GM12878 (cell line): ENCODE data around the gene WIPF2. TPM values are rescaled to one million over a fixed set of nuclear protein-coding genes. Genes with fewer than 3 reads are reported as not detected.

ENCODE experiments used
- ATAC-seq: fragments of 200-7000 bp; cut with Tn5 transposase; 3 replicates; pipeline ENCODE4 v1.9.1; 2020; ENCODE audit warnings: mild to moderate bottlenecking, moderate library complexity
- BruUV-seq: library from RNA; stranded (reverse); fragments of 400-500 nt; replicated peaks from 2 replicates; lab custom pipeline; 2021; lab: Mats Ljungman, UMichigan
- CTCF ChIA-PET: fragments of 300-600 bp; sonication (Branson Sonifier 250); formaldehyde crosslinking; extraction: SDS; loops from one replicate; lab custom pipeline; 2021; ENCODE audit warnings: inconsistent platforms; lab: Yijun Ruan, JAX
- POLR2A ChIA-PET: fragments of 350-600 bp; formaldehyde crosslinking; extraction: SDS; loops from one replicate; lab custom pipeline; 2021; ENCODE audit warnings: inconsistent platforms; lab: Charles Lee
- RAD21 ChIA-PET: fragments of 300-600 bp; sonication (Branson Sonifier 250); formaldehyde crosslinking; loops from one replicate; lab custom pipeline; 2023; ENCODE audit warnings: antibody characterized with exemption; ENCODE audit not compliant: unreplicated experiment; lab: Charles Lee
- SMC1A ChIA-PET: fragments of 300-600 bp; sonication (Branson Sonifier 250); formaldehyde crosslinking; loops from one replicate; lab custom pipeline; 2023; ENCODE audit not compliant: unreplicated experiment, uncharacterized antibody; lab: Charles Lee
- DNase-seq: peaks from one replicate; pipeline ENCODE4 v3.0.0-alpha.2; 2011; ENCODE audit warnings: low read depth, low spot score
- FAIRE-seq: peaks from 3 replicates; lab custom pipeline; 2011; peaks lifted over from hg19 to GRCh38; lab: Jason Lieb, UNC
- H2AFZ ChIP-seq: 2 replicates; pipeline ENCODE4 v1.6.0; 2011; ENCODE audit warnings: low read depth, low read length, control low read depth; ENCODE audit not compliant: control insufficient read depth
- H3K27ac ChIP-seq: 2 replicates; pipeline ENCODE4 v1.5.1; 2011; ENCODE audit warnings: control low read depth; ENCODE audit not compliant: control insufficient read depth, insufficient read depth
- H3K27me3 ChIP-seq, 2 experiments: replicated peaks in 1 of 2; 2 replicates each; pipeline versions ENCODE4 v1.6.0 to v1.6.1; 2011; ENCODE audit warnings: low read length in 1 of 2; ENCODE audit not compliant: control insufficient read depth in 2 of 2, insufficient read depth in 2 of 2
- H3K36me3 ChIP-seq, 2 experiments: 2 replicates each; pipeline ENCODE4 v1.5.1; 2011; ENCODE audit warnings: low read length in 1 of 2; ENCODE audit not compliant: control insufficient read depth in 2 of 2, insufficient read depth in 2 of 2
- H3K4me1 ChIP-seq: 2 replicates; pipeline ENCODE4 v1.6.1; 2011; ENCODE audit warnings: mild to moderate bottlenecking, low read length, moderate library complexity, mixed read lengths; ENCODE audit not compliant: control insufficient read depth, insufficient read depth
- H3K4me2 ChIP-seq: 2 replicates; pipeline ENCODE4 v1.6.0; 2011; ENCODE audit warnings: control low read depth; ENCODE audit not compliant: control insufficient read depth, insufficient read depth
- H3K4me3 ChIP-seq: fragments of 200-600 bp; sonication (generic); 2 replicates; pipeline ENCODE4 v1.5.1; 2016
- H3K79me2 ChIP-seq: 2 replicates; pipeline ENCODE4 v1.6.0; 2011; ENCODE audit warnings: low read length; ENCODE audit not compliant: control insufficient read depth, insufficient read depth
- H3K9ac ChIP-seq: 2 replicates; pipeline ENCODE4 v1.8.0; 2011; ENCODE audit warnings: low read length, control low read depth, mixed read lengths; ENCODE audit not compliant: control insufficient read depth, insufficient read depth
- H3K9me3 ChIP-seq: replicated peaks from 3 replicates; pipeline ENCODE4 v1.5.1; 2011; ENCODE audit warnings: mild to moderate bottlenecking, low read length; ENCODE audit not compliant: control insufficient read depth, insufficient read depth
- H4K20me1 ChIP-seq: 2 replicates; pipeline ENCODE4 v1.6.0; 2011; ENCODE audit not compliant: control insufficient read depth, insufficient read depth
- CHD4 ChIP-seq: fragments of 200-600 bp; sonication (generic); IDR thresholded peaks from 2 replicates; pipeline ENCODE4 v1.6.1; 2016; ENCODE audit warnings: mild to moderate bottlenecking
- IRF4 ChIP-seq: IDR thresholded peaks from 2 replicates; pipeline ENCODE4 v1.6.1; 2011; ENCODE audit warnings: low read depth, low read length
- SRF ChIP-seq, 2 experiments: IDR thresholded peaks; 2 replicates each; pipeline ENCODE4 v1.6.1; 2011; ENCODE audit warnings: low read depth in 2 of 2, low read length in 2 of 2, mild to moderate bottlenecking in 1 of 2, moderate library complexity in 1 of 2
- SUZ12 ChIP-seq: fragments of 200-600 bp; sonication (generic); IDR thresholded peaks from one replicate; pipeline ENCODE4 v1.6.1; 2018; ENCODE audit warnings: antibody characterized with exemption, mild to moderate bottlenecking; ENCODE audit not compliant: unreplicated experiment
- TCF12 ChIP-seq: IDR thresholded peaks from 2 replicates; pipeline ENCODE4 v1.6.1; 2011; ENCODE audit warnings: low read depth, mild to moderate bottlenecking, low read length
- ZBTB11 ChIP-seq: fragments of 450-650 bp; formaldehyde crosslinking; IDR thresholded peaks from 2 replicates; pipeline ENCODE4 v1.5.0; 2022; ENCODE audit warnings: mild to moderate bottlenecking, missing genetic modification characterization
- ZBTB4 ChIP-seq: fragments of 450-650 bp; formaldehyde crosslinking; IDR thresholded peaks from 2 replicates; pipeline ENCODE4 v1.4.0; 2022; ENCODE audit warnings: mild to moderate bottlenecking, moderate library complexity
- ZBTB40 ChIP-seq: fragments of 450-650 bp; IDR thresholded peaks from 2 replicates; pipeline ENCODE4 v1.6.1; 2016; ENCODE audit warnings: mild to moderate bottlenecking, moderate library complexity, borderline replicate concordance
- ZNF274 ChIP-seq: IDR thresholded peaks from one replicate; pipeline ENCODE4 v1.8.0; 2011; ENCODE audit not compliant: insufficient read length, insufficient read depth
- WGBS: methylation state at CpG from one replicate; pipeline ENCODE4 v1.1.6; 2016; ENCODE audit warnings: low lambda C conversion rate; ENCODE audit not compliant: insufficient replicate concordance, insufficient coverage; ENCODE audit errors: missing lambda C conversion rate; 5-methylcytosine and 5-hydroxymethylcytosine counted together
- in situ Hi-C: fragments of 300-500 bp; cut with MboI; formaldehyde crosslinking; loops from 9 replicates; pipeline ENCODE4 v1.14.3; 2018; ENCODE audit warnings: mixed read lengths
- intact Hi-C: fragments of 100-400 bp; cut with micrococcal nuclease; formaldehyde crosslinking; loops from one replicate; pipeline ENCODE4 v1.14.2; 2022; ENCODE audit not compliant: unreplicated experiment
- polyA plus RNA-seq, 11 experiments: library from polyadenylated mRNA; depleted of rRNA in 4 of 11; unstranded in 6 of 11; stranded (reverse) in 5 of 11; fragments of >200 nt; fragmentation: Nextera tagmentation in 4 of 11; fragmentation: Illumina TruSeq in 1 of 11; extraction: Ambion mirVana in 4 of 11; extraction: Trizol in 1 of 11; gene quantifications; 1 replicate in 1 of 11; 2 replicates in 10 of 11; pipeline versions ENCODE4 v1.2.1 to v1.2.3, GENCODE V29; 2011 to 2016; ENCODE audit warnings: inconsistent platforms in 2 of 11, missing spikeins in 2 of 11, low read depth in 1 of 11
- total RNA-seq, 4 experiments: library from RNA; depleted of rRNA in 3 of 4; stranded (reverse); fragments of >200 nt in 3 of 4; fragmentation: Illumina TruSeq in 1 of 4; extraction: Trizol in 1 of 4; gene quantifications; 2 replicates each; pipeline versions ENCODE4 v1.2.1 to v1.2.3, GENCODE V29; 2013 to 2021

Gene WIPF2
- total and polyA plus RNA-seq, 10 of the 15 experiments (the other 5 are each of a cell fraction or from before 2014, with no cell fraction given) = 4.2 to 20.8 (median 7.1) TPM

- no peak for TF ChIP-seq ZBTB11 (CRISPR knock-in tag)
Observed at GRCh38 chr17:40191237-40192208, 27.6 kb upstream of the WIPF2 start (continued).

GRCh38 chr17:40192961-40193360 lies 26.1 kb upstream of the WIPF2 start:
- no peak overlapping the region for H3K27ac ChIP-seq
- ChIA-PET SMC1A (interaction anchor here (1.0 to 5.9 kb wide), 6 partner anchors 9 to 139 kb away, joined by 3 to 94 read pairs (median 6); partner anchors contain the start of gene MED24), RAD21 (interaction anchor here (1.9 to 8.0 kb wide), 3 partner anchors 25 to 80 kb away, joined by 5 to 99 read pairs (median 20); no protein-coding TSS in a partner anchor), CTCF (interaction anchor here (0.9 to 6.7 kb wide), 12 partner anchors 10 to 339 kb away, joined by 3 to 138 read pairs (median 6); partner anchors contain the start of gene CDC6), POLR2A (interaction anchor here (0.6 to 3.0 kb wide), 4 partner anchors 9 to 58 kb away, joined by 4 to 9 read pairs (median 4); partner anchors contain the start of gene WIPF2)
- 100% methylated on average over 2 of the region's 2 CpGs for WGBS
- no TSS peak for BruUV-seq
- H3K27me3 ChIP-seq = no peaks in the 10 kb centered on the region; a peak in 1 of 4 replicates
- H2AFZ ChIP-seq = no peak overlapping the region
- no peaks in the 10 kb centered on the region for H4K20me1 ChIP-seq
- in situ Hi-C loops (no loop called here), intact Hi-C loops (no loop called here)
- no peak for DNase-seq
- no peak overlapping the region for H3K4me3 ChIP-seq
- FAIRE-seq = no peak
- no peak overlapping the region for H3K9ac ChIP-seq
- H3K4me1 ChIP-seq = peaks cover 24% of the 10 kb centered on the region
- no peaks in the 10 kb centered on the region; the same call in 1 of the 3 replicates for H3K9me3 ChIP-seq
- no peaks in the 10 kb centered on the region for H3K79me2 ChIP-seq
- ATAC-seq = no peak
- H3K36me3 ChIP-seq = no peaks in the 10 kb centered on the region
- no peak overlapping the region for H3K4me2 ChIP-seq
- TF ChIP-seq SUZ12 = no peak
- TF ChIP-seq CHD4 = no peak
- TF ChIP-seq TCF12 = no peak
- no peak for TF ChIP-seq IRF4
- TF ChIP-seq ZBTB4 (CRISPR knock-in tag) = no peak
- TF ChIP-seq ZBTB40 = no peak
- no peak for TF ChIP-seq SRF (IDR thresholded peaks at IDR 0.05; ENCODE audit: low read depth in 2 of 2, low read length in 2 of 2)
- TF ChIP-seq ZNF274 = no peak
